Prostate gland (tissue), 2 donors: ENCODE data around the gene TIMM17B. TPM values are rescaled to one million over a fixed set of nuclear protein-coding genes. Genes with fewer than 3 reads are reported as not detected.

ENCODE experiments used
- DNase-seq: peaks from one replicate; pipeline ENCODE4 v3.0.0-alpha.2; 2019; ENCODE audit warnings: low spot score
- H3K27ac ChIP-seq, 2 donors: fragments of 200-600 bp; sonication (generic); 2 replicates each; pipeline ENCODE4 v1.5.1; 2017 to 2019
- H3K27me3 ChIP-seq: fragments of 200-600 bp; sonication (generic); replicated peaks from 2 replicates; pipeline ENCODE4 v1.5.1; 2019; ENCODE audit not compliant: insufficient read depth
- H3K36me3 ChIP-seq, 2 donors: fragments of 200-600 bp; sonication (generic); 1 replicate in 1 of 2; 2 replicates in 1 of 2; pipeline versions ENCODE4 v1.5.1 to v1.8.1; 2017 to 2019
- H3K4me1 ChIP-seq: fragments of 200-600 bp; sonication (generic); replicated peaks from 2 replicates; pipeline ENCODE4 v1.5.1; 2019
- H3K4me3 ChIP-seq, 2 donors: fragments of 200-600 bp; sonication (generic); 2 replicates each; pipeline ENCODE4 v1.5.1; 2017 to 2019
- H3K9me3 ChIP-seq: fragments of 200-600 bp; sonication (generic); 2 replicates; pipeline ENCODE4 v1.5.1; 2017
- POLR2A ChIP-seq: fragments of 450-650 bp; IDR thresholded peaks from one replicate; pipeline ENCODE4 v1.6.1; 2016; ENCODE audit warnings: antibody characterized with exemption, mild to moderate bottlenecking
- POLR2AphosphoS5 ChIP-seq: sonication (generic); formaldehyde crosslinking; IDR thresholded peaks from one replicate; pipeline ENCODE4 v1.6.1; 2017; ENCODE audit warnings: antibody characterized with exemption
- WGBS: methylation state at CpG from one replicate; pipeline ENCODE4 v1.1.5; 2018; 5-methylcytosine and 5-hydroxymethylcytosine counted together
- intact Hi-C: fragments of 100-400 bp; cut with DNase I; formaldehyde crosslinking; loops from one replicate; pipeline ENCODE4 v1.14.2; 2022
- total RNA-seq, 2 donors: library from RNA; depleted of rRNA; stranded (reverse); fragments of >200 nt; gene quantifications; one replicate each; pipeline ENCODE4 v1.1.0, GENCODE V29; 2016
- TF ChIP-seq, protein P1 (sequence below), 4 experiments: fragments of 200-600 bp in 2 of 4; fragments of 450-650 bp in 2 of 4; sonication (generic) in 2 of 4; IDR thresholded peaks; 1 replicate in 3 of 4; 2 replicates in 1 of 4; pipeline ENCODE4 v1.5.1; 2016 to 2019; ENCODE audit warnings: antibody characterized with exemption in 4 of 4, mild to moderate bottlenecking in 2 of 4, moderate library complexity in 2 of 4

Gene TIMM17B
- total RNA-seq, 2 donors from 2014 or later = 58.2 to 85.8 TPM

DNA sequence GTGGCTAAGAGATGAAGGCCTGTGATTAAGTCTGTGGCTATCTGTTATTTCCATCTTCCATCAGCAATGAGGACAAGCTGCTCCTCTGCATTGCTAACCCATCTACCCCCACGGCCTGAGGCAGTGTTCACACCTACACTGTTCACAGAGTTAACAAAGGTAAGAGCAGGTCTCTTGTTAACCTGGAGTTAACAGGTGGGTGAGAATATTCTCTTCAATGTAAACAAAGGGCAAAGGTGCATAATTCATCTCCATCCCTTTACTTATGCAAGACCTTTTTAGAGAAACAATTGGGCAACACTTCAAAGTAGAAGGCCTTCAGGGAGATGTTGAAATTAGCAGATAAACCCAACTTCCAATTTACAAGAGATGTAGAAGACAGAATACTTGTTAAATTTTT, 11.0 kb upstream of the TIMM17B start:
- H3K9me3 ChIP-seq = no peaks in the 10 kb centered on the region
- DNase-seq = no peak
- H3K36me3 ChIP-seq = no peaks in the 10 kb centered on the region
- H3K4me1 ChIP-seq = no peaks in the 10 kb centered on the region
- no peak overlapping the region for H3K4me3 ChIP-seq
- TF ChIP-seq POLR2AphosphoS5 = no peak
- TF ChIP-seq, protein P1, sequence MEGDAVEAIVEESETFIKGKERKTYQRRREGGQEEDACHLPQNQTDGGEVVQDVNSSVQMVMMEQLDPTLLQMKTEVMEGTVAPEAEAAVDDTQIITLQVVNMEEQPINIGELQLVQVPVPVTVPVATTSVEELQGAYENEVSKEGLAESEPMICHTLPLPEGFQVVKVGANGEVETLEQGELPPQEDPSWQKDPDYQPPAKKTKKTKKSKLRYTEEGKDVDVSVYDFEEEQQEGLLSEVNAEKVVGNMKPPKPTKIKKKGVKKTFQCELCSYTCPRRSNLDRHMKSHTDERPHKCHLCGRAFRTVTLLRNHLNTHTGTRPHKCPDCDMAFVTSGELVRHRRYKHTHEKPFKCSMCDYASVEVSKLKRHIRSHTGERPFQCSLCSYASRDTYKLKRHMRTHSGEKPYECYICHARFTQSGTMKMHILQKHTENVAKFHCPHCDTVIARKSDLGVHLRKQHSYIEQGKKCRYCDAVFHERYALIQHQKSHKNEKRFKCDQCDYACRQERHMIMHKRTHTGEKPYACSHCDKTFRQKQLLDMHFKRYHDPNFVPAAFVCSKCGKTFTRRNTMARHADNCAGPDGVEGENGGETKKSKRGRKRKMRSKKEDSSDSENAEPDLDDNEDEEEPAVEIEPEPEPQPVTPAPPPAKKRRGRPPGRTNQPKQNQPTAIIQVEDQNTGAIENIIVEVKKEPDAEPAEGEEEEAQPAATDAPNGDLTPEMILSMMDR (IDR thresholded peaks at IDR 0.05) = no peak
- no peak for TF ChIP-seq POLR2A
- WGBS = 57% methylated on average over 1 of the region's 1 CpG
- no peaks in the 10 kb centered on the region for H3K27me3 ChIP-seq
- intact Hi-C loops = no loop called here
- no peak overlapping the region for H3K27ac ChIP-seq

DNA sequence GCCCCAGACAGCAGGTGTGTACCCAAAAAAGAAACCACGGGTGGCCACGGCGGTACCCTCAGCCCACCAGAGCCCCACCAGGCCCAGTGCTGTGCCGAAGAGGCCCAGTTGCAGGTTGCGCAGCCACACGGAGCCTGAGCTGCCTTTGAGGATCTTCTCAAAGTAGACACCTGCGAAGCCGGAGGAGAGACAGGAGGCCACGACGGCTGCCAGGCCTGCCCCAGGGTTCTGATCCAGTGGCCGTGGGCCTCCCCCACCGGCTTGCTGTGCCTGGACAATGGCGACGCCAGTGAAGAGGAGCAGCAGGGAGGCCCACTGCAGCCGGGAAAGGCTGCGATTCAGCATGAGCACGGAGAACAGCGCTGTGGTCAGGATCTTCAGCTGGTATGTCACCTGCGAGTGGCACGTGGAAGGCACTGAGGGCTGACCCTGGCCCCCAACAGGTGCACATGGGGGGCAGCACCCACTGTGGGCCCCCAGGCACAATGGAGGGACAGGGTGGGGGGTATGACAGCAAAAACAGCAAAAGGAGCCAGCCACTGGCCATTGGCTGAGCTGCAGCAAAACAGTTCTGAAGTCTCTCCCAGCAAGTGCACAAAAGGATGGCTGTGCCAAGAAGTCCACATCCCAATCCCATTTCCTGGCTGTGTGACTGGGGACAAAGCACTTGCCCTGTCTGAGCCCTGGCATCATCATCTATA, 7.7 kb upstream of the TIMM17B start:
- H3K4me1 ChIP-seq = no peaks in the 10 kb centered on the region
- intact Hi-C loops = no loop called here
- no peak overlapping the region for H3K4me3 ChIP-seq
- H3K27ac ChIP-seq = no peak overlapping the region
- no peaks in the 10 kb centered on the region for H3K27me3 ChIP-seq
- H3K36me3 ChIP-seq = no peaks in the 10 kb centered on the region
- no peaks in the 10 kb centered on the region for H3K9me3 ChIP-seq
- WGBS = 88% methylated on average over 7 of the region's 20 CpGs
- no peak for TF ChIP-seq POLR2AphosphoS5
- no peak for TF ChIP-seq POLR2A
- DNase-seq = no peak

GRCh38 chrX:48904626-48905025, 7.1 kb upstream of the TIMM17B start:
- no peaks in the 10 kb centered on the region for H3K36me3 ChIP-seq
- intact Hi-C loops = no loop called here
- TF ChIP-seq POLR2AphosphoS5 (no peak), POLR2A (no peak)
- TF ChIP-seq, protein P1 (IDR thresholded peaks at IDR 0.05) = no peak
- H3K9me3 ChIP-seq = no peaks in the 10 kb centered on the region
- no peak overlapping the region for H3K4me3 ChIP-seq
- no peak overlapping the region for H3K27ac ChIP-seq
- WGBS = 86% methylated on average over 12 of the region's 14 CpGs
- DNase-seq = no peak
- no peaks in the 10 kb centered on the region for H3K27me3 ChIP-seq
- no peaks in the 10 kb centered on the region for H3K4me1 ChIP-seq

DNA sequence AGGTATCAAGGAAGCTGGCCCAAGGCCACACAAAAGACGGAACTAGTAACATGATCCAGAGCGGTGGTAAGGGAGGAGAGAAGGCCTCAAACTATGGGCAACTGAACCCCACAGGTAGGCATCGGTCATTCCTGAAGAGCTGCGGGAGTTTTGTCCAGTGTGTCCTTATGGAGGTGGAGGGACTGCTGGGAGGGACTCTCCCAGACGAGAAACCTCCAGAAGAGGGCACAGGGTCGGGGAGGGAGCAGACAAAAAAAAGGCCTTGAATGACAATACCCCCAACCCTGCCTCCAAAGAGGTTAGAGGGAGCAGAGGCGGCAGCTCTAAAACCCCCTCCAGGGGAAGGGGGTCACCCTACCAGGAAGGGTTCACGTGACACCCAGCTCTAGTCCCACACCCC, 6.6 kb upstream of the TIMM17B start:
- Histone ChIP-seq H3K27me3 (no peaks in the 10 kb centered on the region), H3K4me3 (no peak overlapping the region), H3K27ac (no peak overlapping the region), H3K9me3 (no peaks in the 10 kb centered on the region), H3K36me3 (no peaks in the 10 kb centered on the region), H3K4me1 (no peaks in the 10 kb centered on the region)
- DNase-seq = no peak
- no peak for TF ChIP-seq POLR2AphosphoS5
- TF ChIP-seq, protein P1 (IDR thresholded peaks at IDR 0.05) = no peak
- TF ChIP-seq POLR2A = no peak
- 73% methylated on average over 8 of the region's 8 CpGs for WGBS
- intact Hi-C loops = no loop called here

DNA sequence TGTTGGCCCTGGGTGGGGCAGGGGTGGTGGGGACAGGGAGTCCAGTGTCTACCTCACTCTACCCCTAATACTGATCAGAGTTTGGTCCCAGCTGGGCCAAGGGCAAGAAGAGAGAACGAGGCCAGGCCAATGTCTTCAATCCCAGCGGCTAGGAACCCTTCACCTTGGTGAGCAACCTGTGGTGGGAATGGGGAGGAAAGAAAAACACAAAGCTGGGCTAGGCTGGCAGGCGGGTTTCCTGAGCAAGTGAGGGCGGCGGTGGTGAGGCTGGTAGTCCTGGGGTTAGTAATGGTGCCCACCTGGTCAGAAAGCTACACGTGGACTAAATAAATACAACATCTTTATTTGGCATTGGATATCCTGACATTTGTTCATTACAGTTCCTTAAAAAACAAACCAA, 5.7 kb upstream of the TIMM17B start:
- TF ChIP-seq POLR2AphosphoS5 = no peak
- DNase-seq = no peak
- no peaks in the 10 kb centered on the region for H3K9me3 ChIP-seq
- no peaks in the 10 kb centered on the region for H3K4me1 ChIP-seq
- no peak overlapping the region for H3K4me3 ChIP-seq
- intact Hi-C loops = no loop called here
- WGBS = 68% methylated on average over 5 of the region's 6 CpGs
- no peak overlapping the region for H3K27ac ChIP-seq
- no peaks in the 10 kb centered on the region for H3K27me3 ChIP-seq
- no peaks in the 10 kb centered on the region for H3K36me3 ChIP-seq

GRCh38 chrX:48902776-48903175, 5.2 kb upstream of the TIMM17B start:
- H3K9me3 ChIP-seq = no peaks in the 10 kb centered on the region
- H3K27me3 ChIP-seq = no peaks in the 10 kb centered on the region
- no peak for DNase-seq
- no peaks in the 10 kb centered on the region for H3K36me3 ChIP-seq
- intact Hi-C loops = no loop called here
- 77% methylated on average over 14 of the region's 14 CpGs for WGBS
- H3K4me3 ChIP-seq = no peak overlapping the region
- H3K4me1 ChIP-seq = no peaks in the 10 kb centered on the region
- TF ChIP-seq POLR2A = no peak
- TF ChIP-seq, protein P1 (IDR thresholded peaks at IDR 0.05) = no peak
- TF ChIP-seq POLR2AphosphoS5 = no peak
- H3K27ac ChIP-seq = no peak overlapping the region
